ENCODE measurements around the gene C1orf87. TPM values are rescaled to one million over a fixed set of nuclear protein-coding genes. Genes with fewer than 3 reads are reported as not detected.

The C1orf87 gene
- not detected for total RNA-seq

GRCh38 chr1:60073605-60074278, at the start of gene C1orf87:
Gene C1orf87 (minus strand): TSS chr1:60073770. CDS start chr1:60072643, 1,127 bp downstream.
- ATAC-seq (ENCODE audit: low FRiP score): no peak
- no peak for DNase-seq (ENCODE audit: low spot score)

GRCh38 chr1:60118085-60118484, 44.5 kb upstream of the C1orf87 start:
- no peak for TF ChIP-seq CTCF (IDR thresholded peaks at IDR 0.05)
- ATAC-seq (ENCODE audit: low FRiP score): no peak
- no peak for DNase-seq (ENCODE audit: low spot score)

More at GRCh38 chr1:60073605-60074278, at the start of gene C1orf87:
- no peak for TF ChIP-seq CTCF (IDR thresholded peaks at IDR 0.05)

- ATAC-seq (ENCODE audit: low FRiP score) (no peak), DNase-seq (ENCODE audit: low spot score) (no peak)
- no peak for TF ChIP-seq CTCF (IDR thresholded peaks at IDR 0.05)
Observed at GRCh38 chr1:60114745-60115318, 41.3 kb upstream of the C1orf87 start.

GRCh38 chr1:60113596-60113995, 40.0 kb upstream of the C1orf87 start:
- no peak for TF ChIP-seq CTCF (IDR thresholded peaks at IDR 0.05)
- ATAC-seq (ENCODE audit: low FRiP score): no peak
- no peak for DNase-seq (ENCODE audit: low spot score)

- DNase-seq (ENCODE audit: low spot score) (no peak), ATAC-seq (ENCODE audit: low FRiP score) (no peak)
- TF ChIP-seq CTCF (IDR thresholded peaks at IDR 0.05): no peak
Observed at GRCh38 chr1:60113028-60113427, 39.5 kb upstream of the C1orf87 start.

GRCh38 chr1:60111716-60112115, 38.1 kb upstream of the C1orf87 start:
- ATAC-seq (ENCODE audit: low FRiP score) (no peak), DNase-seq (ENCODE audit: low spot score) (no peak)
- no peak for TF ChIP-seq CTCF (IDR thresholded peaks at IDR 0.05)

- DNase-seq (ENCODE audit: low spot score) (no peak), ATAC-seq (ENCODE audit: low FRiP score) (no peak)
- no peak for TF ChIP-seq CTCF (IDR thresholded peaks at IDR 0.05)
Observed at GRCh38 chr1:60111118-60111517, 37.5 kb upstream of the C1orf87 start.
